ENCODE data around the gene DUS1L.

Gene DUS1L

DNA sequence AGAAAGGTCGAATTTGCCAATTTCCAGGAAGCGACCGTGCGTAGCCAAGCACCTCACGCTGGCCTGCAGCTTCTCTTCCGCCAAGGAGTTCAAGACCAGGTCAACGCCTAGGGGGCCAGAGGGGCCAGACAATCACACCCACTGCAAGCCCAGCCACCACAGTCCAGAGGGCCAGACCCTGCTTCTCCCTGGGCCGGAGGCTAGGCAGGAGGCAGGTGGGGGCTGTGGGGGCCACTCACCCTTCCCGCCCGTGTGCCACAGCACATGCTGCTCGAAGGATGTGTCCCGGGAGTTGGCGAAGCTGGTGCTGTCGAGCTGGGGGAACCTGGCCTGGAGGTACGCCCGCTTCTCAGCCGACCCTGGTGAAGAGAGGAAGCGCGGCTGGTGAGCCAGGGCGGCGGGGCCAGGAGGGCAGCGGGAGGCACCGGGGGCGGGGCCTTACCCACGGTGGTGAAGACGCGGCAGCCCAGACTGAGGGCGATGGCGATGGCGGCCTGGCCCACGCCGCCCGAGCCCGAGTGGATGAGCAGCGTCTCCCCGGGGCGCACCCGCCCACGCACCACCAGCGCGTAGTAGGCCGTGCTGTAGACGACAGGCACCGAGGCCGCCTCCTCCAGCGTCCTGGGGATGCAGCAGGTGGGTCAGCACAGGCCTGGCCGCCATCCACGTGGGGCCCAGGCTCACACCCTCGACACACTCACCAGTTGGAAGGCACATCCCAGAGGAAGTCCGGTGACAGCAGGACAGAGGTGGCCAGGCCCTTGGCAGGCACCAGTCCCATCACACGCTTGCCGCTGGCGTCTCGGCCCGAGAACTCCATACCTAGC, 18.1 kb upstream of the DUS1L start:
- Histone ChIP-seq H3K9me3 (ENCODE audit: severe bottlenecking) (no peaks in the 10 kb centered on the region), H3K4me3 (ENCODE audit: low read depth, low read length) (no peak overlapping the region), H3K27ac (no peak overlapping the region; the same call in 1 of the 2 replicates), H3K27me3 (ENCODE audit: insufficient read depth, low read depth, severe bottlenecking) (no peaks in the 10 kb centered on the region), H3K36me3 (peaks cover 95% of the 10 kb centered on the region)
- DNase-seq: no peak
- TF ChIP-seq CTCF (IDR thresholded peaks at IDR 0.05; ENCODE audit: low read depth, low read length): no peak

- DNase-seq: no peak
- TF ChIP-seq CTCF (IDR thresholded peaks at IDR 0.05; ENCODE audit: low read depth, low read length): no peak
- H3K36me3 ChIP-seq: peaks cover 95% of the 10 kb centered on the region
- H3K4me3 ChIP-seq (ENCODE audit: low read depth, low read length): no peak overlapping the region
- no peaks in the 10 kb centered on the region for H3K27me3 ChIP-seq (ENCODE audit: insufficient read depth, low read depth, severe bottlenecking)
- no peak overlapping the region for H3K27ac ChIP-seq
- H3K9me3 ChIP-seq (ENCODE audit: severe bottlenecking): no peaks in the 10 kb centered on the region
These were observed 17.4 kb upstream of the DUS1L start for GRCh38 chr17:82083009-82083408.

DNA sequence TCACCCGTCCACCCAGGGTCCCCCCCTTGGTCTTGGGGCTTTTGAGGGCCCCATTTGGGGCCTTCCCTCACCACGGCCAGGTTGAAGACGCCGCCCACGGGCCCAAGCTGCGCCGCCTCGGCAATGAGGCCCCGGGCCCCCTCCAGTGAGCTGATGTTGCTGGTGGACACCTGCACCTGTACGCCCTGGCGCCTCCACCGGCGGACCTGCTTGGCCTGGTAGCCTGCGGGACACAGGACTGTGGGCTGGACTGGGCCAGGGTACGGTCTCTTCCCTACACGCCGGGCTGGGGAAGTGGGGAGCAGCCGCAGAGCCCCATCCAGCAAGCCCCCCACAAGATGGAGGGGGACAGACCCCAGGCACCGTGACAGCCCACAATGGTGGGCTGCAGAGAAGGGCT, 16.9 kb upstream of the DUS1L start:
- H3K36me3 ChIP-seq: peaks cover 95% of the 10 kb centered on the region
- no peak for TF ChIP-seq CTCF (IDR thresholded peaks at IDR 0.05; ENCODE audit: low read depth, low read length)
- H3K4me3 ChIP-seq (ENCODE audit: low read depth, low read length): no peak overlapping the region
- no peak for DNase-seq
- H3K27me3 ChIP-seq (ENCODE audit: insufficient read depth, low read depth, severe bottlenecking): no peaks in the 10 kb centered on the region
- H3K27ac ChIP-seq: no peak overlapping the region
- no peaks in the 10 kb centered on the region for H3K9me3 ChIP-seq (ENCODE audit: severe bottlenecking)

DNA sequence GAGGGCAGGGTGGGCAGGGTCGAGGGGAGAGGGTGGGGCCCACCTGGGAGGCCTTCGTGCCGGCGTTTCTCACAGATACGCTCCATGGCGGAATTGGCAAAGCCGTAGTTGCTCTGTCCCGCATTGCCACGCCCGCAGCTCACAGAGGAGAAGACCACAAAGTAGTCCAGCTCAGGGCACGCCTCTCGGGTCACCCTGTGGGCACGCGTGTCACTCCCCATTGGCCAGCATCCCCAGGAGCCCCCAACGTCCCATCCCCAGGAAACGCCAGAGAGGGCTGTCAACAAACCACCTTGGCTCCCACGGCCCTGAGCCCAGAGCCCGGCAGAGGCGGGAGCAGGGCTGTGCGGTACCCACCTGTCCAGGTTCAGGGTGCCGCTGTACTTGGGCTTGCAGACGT, 16.4 kb upstream of the DUS1L start:
- DNase-seq: no peak
- Histone ChIP-seq H3K9me3 (ENCODE audit: severe bottlenecking) (no peaks in the 10 kb centered on the region), H3K36me3 (peaks cover 92% of the 10 kb centered on the region), H3K27me3 (ENCODE audit: insufficient read depth, low read depth, severe bottlenecking) (no peaks in the 10 kb centered on the region), H3K4me3 (ENCODE audit: low read depth, low read length) (no peak overlapping the region), H3K27ac (no peak overlapping the region)
- no peak for TF ChIP-seq CTCF (IDR thresholded peaks at IDR 0.05; ENCODE audit: low read depth, low read length)

DNA sequence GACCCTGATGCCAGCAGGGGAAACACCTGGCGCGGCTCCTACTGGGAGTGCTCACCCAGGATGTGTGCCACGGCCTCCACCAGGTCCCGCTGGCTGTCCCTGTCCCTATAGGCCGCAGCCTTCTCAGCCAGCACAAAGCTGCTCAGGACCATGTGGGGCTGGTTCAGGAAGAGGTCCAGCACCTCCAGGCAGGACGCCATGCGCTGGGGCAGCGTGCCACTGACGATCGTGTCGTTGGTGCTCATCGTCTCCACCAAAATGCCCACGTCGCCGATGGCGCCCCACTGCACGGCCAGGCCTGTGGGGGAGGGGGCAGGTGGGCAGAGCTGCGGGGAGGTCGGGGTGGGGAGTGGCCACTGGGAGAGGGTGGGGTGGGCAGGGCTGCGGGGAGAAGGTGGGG, 15.9 kb upstream of the DUS1L start:
- DNase-seq: no peak
- Histone ChIP-seq H3K27me3 (ENCODE audit: insufficient read depth, low read depth, severe bottlenecking) (no peaks in the 10 kb centered on the region), H3K36me3 (peaks cover 93% of the 10 kb centered on the region), H3K4me3 (ENCODE audit: low read depth, low read length) (no peak overlapping the region), H3K27ac (peak overlapping the region; percentile 91; the same call in 1 of the 2 replicates), H3K9me3 (ENCODE audit: severe bottlenecking) (no peaks in the 10 kb centered on the region)
- TF ChIP-seq CTCF (IDR thresholded peaks at IDR 0.05; ENCODE audit: low read depth, low read length): no peak
